ENCODE results near the gene FAM43B.

The FAM43B gene

DNA sequence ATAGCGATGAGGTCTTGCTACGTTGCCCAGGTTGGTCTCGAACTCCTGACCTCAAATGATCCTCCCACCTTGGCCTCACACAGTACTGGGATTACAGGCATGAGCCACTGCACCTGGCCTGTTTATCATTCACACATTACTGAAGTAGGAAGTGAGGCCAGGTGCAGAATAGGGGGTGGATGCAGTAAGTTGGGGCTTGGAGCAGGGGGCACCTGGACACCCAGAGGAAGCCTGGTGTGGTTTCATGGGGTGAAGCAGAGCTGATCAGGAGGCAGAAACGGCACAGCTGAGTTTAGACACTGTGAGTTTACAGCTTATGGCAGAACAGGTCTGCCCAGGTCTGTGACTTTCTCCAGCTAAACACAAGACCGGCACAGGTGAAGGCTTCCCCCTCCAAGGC, 41.4 kb downstream of the FAM43B start:
- no peak for DNase-seq

GRCh38 chr1:20594746-20595145, 42.4 kb downstream of the FAM43B start:
- DNase-seq = no peak

DNA sequence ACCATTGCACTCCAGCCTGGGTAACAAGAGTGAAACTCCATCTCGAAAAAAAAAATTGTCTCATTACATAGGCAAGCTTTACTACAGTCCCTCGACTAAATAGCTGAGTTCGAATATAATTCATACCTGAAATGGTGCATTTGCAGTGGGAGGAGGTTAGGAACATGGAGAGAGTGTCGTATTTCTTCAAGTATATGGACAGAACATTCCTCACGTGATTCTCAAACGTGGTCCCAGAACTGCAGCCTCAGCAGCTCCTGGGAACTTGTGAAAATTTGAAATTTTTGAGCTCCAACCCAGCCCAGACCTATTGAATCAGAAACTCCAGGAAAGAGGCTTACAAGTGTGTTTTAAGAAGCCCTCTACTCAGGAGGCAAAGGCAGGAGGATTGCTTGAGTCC, 43.7 kb downstream of the FAM43B start:
- DNase-seq = no peak

DNA sequence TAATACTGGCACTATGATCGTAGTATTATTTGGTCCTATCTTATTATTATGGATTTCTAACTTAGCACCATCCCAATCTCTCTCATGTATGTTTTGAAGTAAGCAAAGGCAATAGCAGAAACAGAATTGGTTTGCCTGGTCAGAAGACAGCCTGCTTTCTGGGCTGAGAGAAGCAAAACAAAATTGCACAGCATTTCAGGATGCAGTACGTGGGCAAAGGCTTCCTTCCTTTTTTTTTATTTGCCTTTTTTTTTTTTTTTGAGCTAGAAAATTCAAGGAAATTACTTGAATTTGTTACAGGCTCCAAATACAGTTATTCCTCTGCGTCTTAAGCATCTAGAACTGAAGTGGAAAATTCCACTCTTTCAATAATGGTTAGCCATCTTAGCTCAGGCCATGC, 45.3 kb downstream of the FAM43B start:
- DNase-seq = no peak

DNA sequence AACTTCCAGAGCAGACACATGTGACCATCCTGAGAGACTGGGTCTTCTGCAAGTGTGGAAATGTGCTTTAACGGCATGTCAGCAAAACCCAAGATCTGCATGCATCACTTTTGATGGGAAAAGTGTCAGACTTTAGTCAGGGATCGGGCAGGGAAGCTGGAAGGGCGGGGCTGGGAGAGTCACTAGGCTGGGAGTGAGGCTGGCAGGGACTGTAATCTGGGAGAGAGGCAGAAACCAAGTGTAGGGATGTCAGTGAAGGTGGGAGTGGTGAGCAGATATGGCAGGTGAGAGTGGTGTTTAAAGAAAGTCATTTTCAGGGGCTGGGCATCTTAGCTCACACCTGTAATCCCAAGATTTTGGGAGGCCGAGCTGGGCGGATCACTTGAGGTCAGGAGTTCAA, 47.8 kb downstream of the FAM43B start:
- DNase-seq = no peak

DNA sequence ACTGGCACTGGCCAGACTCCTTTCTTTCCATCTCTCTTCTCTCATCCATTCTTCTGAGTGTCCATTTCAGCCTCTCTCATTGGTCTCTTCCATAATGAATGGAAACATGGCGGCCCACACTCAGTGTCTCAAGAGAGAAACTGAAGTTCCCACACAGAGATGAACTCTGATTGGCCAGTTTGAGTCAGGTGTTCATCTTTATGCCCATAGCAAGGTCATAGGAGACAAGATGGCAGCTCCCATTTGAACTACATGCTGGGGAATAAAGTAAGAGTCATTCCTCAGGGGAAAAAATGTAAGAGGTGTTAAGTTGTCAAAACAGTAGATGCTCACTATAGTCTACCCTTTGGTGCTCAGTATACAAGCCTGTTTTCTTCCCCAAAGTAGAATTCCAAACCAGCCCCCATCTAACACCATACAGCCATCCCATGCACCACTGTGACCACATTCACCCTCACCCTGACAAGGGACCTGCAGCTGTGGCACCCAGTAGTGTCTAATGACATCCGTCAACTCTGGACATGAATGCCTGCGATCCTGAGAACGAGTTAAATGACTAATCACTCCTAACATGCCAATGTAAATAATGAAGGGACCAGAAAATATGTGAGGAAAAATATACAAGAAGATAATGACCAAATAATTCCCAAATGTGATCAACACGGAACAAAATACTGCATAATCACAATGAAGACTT, 48.9 kb downstream of the FAM43B start:
- no peak for DNase-seq

- no peak for DNase-seq
These were observed 50.6 kb downstream of the FAM43B start for GRCh38 chr1:20602851-20603450.

- DNase-seq = no peak
These were observed 51.4 kb downstream of the FAM43B start for GRCh38 chr1:20603504-20604464.

Data from activated CD4-positive, alpha-beta T cell treated with anti-CD3 and anti-CD28 coated beads for 1 hour (primary cell).